Cardiac muscle cell (in vitro differentiated cells and primary cell): ENCODE results near the gene FBXO24. TPM values are rescaled to one million over a fixed set of nuclear protein-coding genes. Genes with fewer than 3 reads are reported as not detected.
A peak's percentile ranks its signal among the peaks of the same experiment; 100 is the strongest.

ENCODE experiments used
- DNase-seq, 2 donors: peaks; one replicate each; pipeline versions ENCODE4 v3.0.0 to v3.0.0-alpha.2; 2010 to 2017; ENCODE audit warnings: low read depth in 1 of 2, low spot score in 1 of 2
- H3K27ac ChIP-seq: fragments of 200-600 bp; sonication (generic); 2 replicates; pipeline ENCODE4 v1.5.1; 2016
- H3K27me3 ChIP-seq: fragments of 200-600 bp; sonication (generic); 2 replicates; pipeline ENCODE4 v1.6.0; 2016; ENCODE audit warnings: control low read depth
- H3K36me3 ChIP-seq: fragments of 200-600 bp; sonication (generic); 2 replicates; pipeline ENCODE4 v1.5.1; 2016; ENCODE audit warnings: control low read depth
- H3K4me1 ChIP-seq: fragments of 200-600 bp; sonication (generic); 2 replicates; pipeline ENCODE4 v1.8.1; 2017; ENCODE audit warnings: low read depth, mild to moderate bottlenecking, mixed run types
- H3K4me3 ChIP-seq: fragments of 200-600 bp; sonication (generic); 2 replicates; pipeline ENCODE4 v1.5.1; 2016; ENCODE audit warnings: mild to moderate bottlenecking
- H3K9me3 ChIP-seq: fragments of 200-600 bp; sonication (generic); 2 replicates; pipeline ENCODE4 v1.5.1; 2017; ENCODE audit warnings: low read depth, mild to moderate bottlenecking, control low read depth
- CTCF ChIP-seq: IDR thresholded peaks from 2 replicates; pipeline ENCODE4 v1.5.1; 2012; ENCODE audit warnings: low read depth, mild to moderate bottlenecking, low read length
- polyA plus RNA-seq: library from polyadenylated mRNA; unstranded; fragments of >200 nt; fragmentation: Nextera tagmentation; extraction: Ambion mirVana; gene quantifications from 2 replicates; pipeline ENCODE4 v1.2.1, GENCODE V29; 2016
- total RNA-seq: library from RNA; depleted of rRNA; stranded (reverse); fragments of >200 nt; gene quantifications from 2 replicates; pipeline ENCODE4 v1.2.3, GENCODE V29; 2016

The FBXO24 gene
- total and polyA plus RNA-seq, 2 experiments from 2014 or later, result 1.9 to 2.3 TPM

- Histone ChIP-seq H3K36me3 (peaks cover 13% of the 10 kb centered on the region), H3K4me1 (no peaks in the 10 kb centered on the region), H3K4me3 (no peak overlapping the region), H3K27ac (no peak overlapping the region), H3K9me3 (no peaks in the 10 kb centered on the region), H3K27me3 (no peaks in the 10 kb centered on the region)
- no peak for DNase-seq
- TF ChIP-seq CTCF, result no peak
These were observed 30.4 kb upstream of the FBXO24 start for GRCh38 chr7:100555701-100556100.

DNA sequence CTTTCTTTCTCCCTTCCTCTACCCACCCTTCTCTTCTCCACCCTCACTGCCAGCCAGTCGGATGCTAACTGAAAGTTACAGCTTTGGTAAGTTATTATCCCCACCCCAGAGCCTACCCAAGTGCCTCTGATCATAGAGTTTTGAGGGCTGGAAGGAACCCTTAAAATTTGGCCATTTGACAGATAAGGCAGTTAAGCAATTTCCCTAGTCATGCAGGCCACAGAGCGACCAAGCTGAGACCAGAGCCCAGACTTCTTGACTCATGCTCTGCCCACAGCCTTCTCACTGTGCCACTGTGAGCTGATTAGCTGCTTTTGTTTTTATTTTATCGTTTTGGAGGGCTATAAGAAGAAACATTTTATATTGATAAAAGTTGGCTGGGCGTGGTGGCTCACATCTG lies 29.6 kb upstream of the FBXO24 start:
- H3K4me1 ChIP-seq, result no peaks in the 10 kb centered on the region
- H3K9me3 ChIP-seq, result no peaks in the 10 kb centered on the region
- no peak for TF ChIP-seq CTCF
- peaks cover 13% of the 10 kb centered on the region for H3K36me3 ChIP-seq
- peak in 1 of 2 donors; percentile 77 for DNase-seq
- H3K27me3 ChIP-seq, result no peaks in the 10 kb centered on the region
- H3K27ac ChIP-seq, result no peak overlapping the region
- H3K4me3 ChIP-seq, result no peak overlapping the region

GRCh38 chr7:100559127-100559526 lies 27.0 kb upstream of the FBXO24 start:
- Histone ChIP-seq H3K36me3 (peaks cover 9% of the 10 kb centered on the region), H3K27ac (no peak overlapping the region), H3K4me1 (no peaks in the 10 kb centered on the region), H3K27me3 (no peaks in the 10 kb centered on the region), H3K4me3 (no peak overlapping the region), H3K9me3 (no peaks in the 10 kb centered on the region)
- no peak for DNase-seq
- TF ChIP-seq CTCF, result no peak

DNA sequence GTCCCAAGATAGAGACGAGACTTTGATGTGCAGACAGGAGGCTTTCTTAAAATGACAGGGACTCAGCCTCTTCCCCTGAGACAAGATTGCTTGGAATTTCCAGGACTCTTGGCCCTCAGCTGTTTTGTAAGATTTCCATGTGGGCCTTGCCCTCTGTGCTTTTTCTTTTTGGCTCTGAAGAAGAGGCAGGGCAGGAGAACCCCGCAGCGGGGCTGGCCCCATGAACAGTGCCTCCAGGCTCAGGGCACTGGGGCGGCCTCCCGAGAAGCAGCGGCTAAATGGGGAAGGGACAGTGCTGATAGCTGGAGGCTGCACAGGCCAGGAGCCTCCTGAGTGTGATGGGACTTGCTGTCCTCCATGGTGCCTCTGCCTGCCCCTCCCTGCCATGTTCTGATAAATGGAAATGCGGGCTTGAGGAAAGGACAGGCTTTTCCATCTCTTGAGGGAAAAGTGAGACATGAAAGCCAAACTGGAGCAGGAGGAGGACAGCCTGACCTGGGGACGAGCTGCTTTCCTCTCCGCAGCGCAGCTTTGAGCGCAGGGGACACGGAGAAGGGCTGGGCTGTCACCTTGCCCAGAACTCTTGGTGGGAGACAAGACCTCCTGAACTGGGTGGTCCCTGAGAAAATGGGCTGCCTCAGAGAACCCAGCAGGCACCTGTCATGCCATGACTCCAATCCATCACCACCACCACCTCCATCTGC lies 24.5 kb upstream of the FBXO24 start:
- H3K27ac ChIP-seq, result no peak overlapping the region
- no peak for TF ChIP-seq CTCF
- no peak overlapping the region for H3K4me3 ChIP-seq
- H3K27me3 ChIP-seq, result no peaks in the 10 kb centered on the region
- H3K36me3 ChIP-seq, result peaks cover 7% of the 10 kb centered on the region
- no peaks in the 10 kb centered on the region for H3K9me3 ChIP-seq
- no peak for DNase-seq
- H3K4me1 ChIP-seq, result no peaks in the 10 kb centered on the region

DNA sequence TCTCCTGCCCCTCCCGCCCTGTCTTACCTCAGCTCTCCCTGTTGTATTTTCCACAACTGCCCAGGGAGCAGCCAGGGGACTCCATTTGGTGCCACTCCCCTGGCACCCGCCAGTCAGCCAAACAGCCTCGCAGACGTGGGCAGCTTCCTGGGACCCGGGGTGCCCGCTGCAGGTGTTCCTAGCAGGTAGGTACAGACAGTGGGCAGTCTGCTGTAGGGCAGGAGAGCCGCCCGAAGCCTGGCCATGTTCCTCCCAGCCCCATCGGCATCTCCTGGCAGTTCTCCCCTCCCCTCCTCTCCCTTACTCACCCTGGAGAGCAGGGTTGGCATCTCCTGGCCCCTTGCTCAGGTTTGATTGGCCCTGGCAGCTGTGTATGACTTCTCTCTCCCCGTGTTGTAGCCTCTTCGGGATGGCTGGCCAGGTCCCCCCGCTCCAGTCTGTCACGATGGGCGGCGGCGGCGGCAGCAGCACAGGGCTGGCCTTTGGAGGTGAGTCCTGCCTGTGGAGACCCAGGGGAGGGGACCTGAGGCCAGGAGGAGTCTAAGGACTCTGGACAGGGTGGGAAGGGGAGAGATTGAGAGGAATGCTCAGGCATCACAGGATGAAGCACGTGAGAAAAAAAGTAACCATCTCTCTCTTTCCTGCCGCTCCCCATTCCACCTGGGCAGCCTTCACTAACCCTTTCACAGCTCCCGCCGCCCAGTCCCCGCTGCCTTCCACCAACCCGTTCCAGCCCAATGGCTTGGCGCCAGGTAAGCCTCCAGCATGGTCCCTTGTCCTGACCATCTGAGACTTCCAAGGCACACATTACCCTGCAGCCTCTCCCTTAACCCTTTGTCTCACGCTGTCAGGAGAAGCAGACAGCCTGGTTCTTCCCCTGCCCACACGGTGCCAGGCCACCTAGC lies 23.7 kb upstream of the FBXO24 start:
- Histone ChIP-seq H3K9me3 (no peaks in the 10 kb centered on the region), H3K4me3 (no peak overlapping the region), H3K27me3 (no peaks in the 10 kb centered on the region), H3K4me1 (no peaks in the 10 kb centered on the region), H3K36me3 (peaks cover 7% of the 10 kb centered on the region), H3K27ac (no peak overlapping the region)
- DNase-seq, result no peak
- no peak for TF ChIP-seq CTCF
